ENCODE data around the gene RLF.

Gene RLF

GRCh38 chr1:40153073-40153770, 8.0 kb upstream of the RLF start:
- Histone ChIP-seq H2AFZ (ENCODE audit: low read length) (peak overlapping the region; percentile 80; the same call in 1 of the 2 replicates), H3K9me3 (ENCODE audit: low read length) (no peaks in the 10 kb centered on the region), H3K4me3 (ENCODE audit: low read depth, low read length, poor library complexity, severe bottlenecking) (peak overlapping the region; percentile 34), H3K4me1 (ENCODE audit: insufficient read depth, low read length, severe bottlenecking) (peaks cover 49% of the 10 kb centered on the region), H4K20me1 (ENCODE audit: insufficient read depth, low read length) (no peaks in the 10 kb centered on the region), H3K79me2 (ENCODE audit: insufficient read depth, low read length) (no peaks in the 10 kb centered on the region), H3K9me2 (ENCODE audit: low read depth, low read length) (no peaks in the 10 kb centered on the region), H3K27ac (ENCODE audit: low read depth, low read length, poor library complexity, severe bottlenecking) (peak overlapping the region; percentile 88), H3K27me3 (ENCODE audit: insufficient read depth, low read length) (no peaks in the 10 kb centered on the region), H3K4me2 (ENCODE audit: low read length) (peak overlapping the region; percentile 72), H3K36me3 (ENCODE audit: insufficient read depth, low read length) (no peaks in the 10 kb centered on the region), H3F3A (ENCODE audit: insufficient read depth, low read length) (no peaks in the 10 kb centered on the region), H3K9ac (ENCODE audit: low read length) (peak overlapping the region; percentile 50; the same call in 1 of the 2 replicates)
- TF ChIP-seq EZH2 (IDR thresholded peaks at IDR 0.05; ENCODE audit: borderline replicate concordance, low read length): no peak
- TF ChIP-seq, protein P1, sequence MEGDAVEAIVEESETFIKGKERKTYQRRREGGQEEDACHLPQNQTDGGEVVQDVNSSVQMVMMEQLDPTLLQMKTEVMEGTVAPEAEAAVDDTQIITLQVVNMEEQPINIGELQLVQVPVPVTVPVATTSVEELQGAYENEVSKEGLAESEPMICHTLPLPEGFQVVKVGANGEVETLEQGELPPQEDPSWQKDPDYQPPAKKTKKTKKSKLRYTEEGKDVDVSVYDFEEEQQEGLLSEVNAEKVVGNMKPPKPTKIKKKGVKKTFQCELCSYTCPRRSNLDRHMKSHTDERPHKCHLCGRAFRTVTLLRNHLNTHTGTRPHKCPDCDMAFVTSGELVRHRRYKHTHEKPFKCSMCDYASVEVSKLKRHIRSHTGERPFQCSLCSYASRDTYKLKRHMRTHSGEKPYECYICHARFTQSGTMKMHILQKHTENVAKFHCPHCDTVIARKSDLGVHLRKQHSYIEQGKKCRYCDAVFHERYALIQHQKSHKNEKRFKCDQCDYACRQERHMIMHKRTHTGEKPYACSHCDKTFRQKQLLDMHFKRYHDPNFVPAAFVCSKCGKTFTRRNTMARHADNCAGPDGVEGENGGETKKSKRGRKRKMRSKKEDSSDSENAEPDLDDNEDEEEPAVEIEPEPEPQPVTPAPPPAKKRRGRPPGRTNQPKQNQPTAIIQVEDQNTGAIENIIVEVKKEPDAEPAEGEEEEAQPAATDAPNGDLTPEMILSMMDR (IDR thresholded peaks at IDR 0.05; ENCODE audit: low read length): peak; percentile 95

GRCh38 chr1:40155135-40155534, 6.1 kb upstream of the RLF start:
- no peak overlapping the region for H3K9ac ChIP-seq (ENCODE audit: low read length)
- H3K27me3 ChIP-seq (ENCODE audit: insufficient read depth, low read length): no peaks in the 10 kb centered on the region
- H3K4me1 ChIP-seq (ENCODE audit: insufficient read depth, low read length, severe bottlenecking): peaks cover 51% of the 10 kb centered on the region
- no peaks in the 10 kb centered on the region for H3F3A ChIP-seq (ENCODE audit: insufficient read depth, low read length)
- no peak overlapping the region for H3K4me3 ChIP-seq (ENCODE audit: low read depth, low read length, poor library complexity, severe bottlenecking)
- no peaks in the 10 kb centered on the region for H3K79me2 ChIP-seq (ENCODE audit: insufficient read depth, low read length)
- no peaks in the 10 kb centered on the region for H3K9me3 ChIP-seq (ENCODE audit: low read length)
- TF ChIP-seq EZH2 (IDR thresholded peaks at IDR 0.05; ENCODE audit: borderline replicate concordance, low read length): no peak
- TF ChIP-seq, protein P1 (IDR thresholded peaks at IDR 0.05; ENCODE audit: low read length): no peak
- no peak overlapping the region for H3K27ac ChIP-seq (ENCODE audit: low read depth, low read length, poor library complexity, severe bottlenecking)
- no peaks in the 10 kb centered on the region for H3K36me3 ChIP-seq (ENCODE audit: insufficient read depth, low read length)
- H4K20me1 ChIP-seq (ENCODE audit: insufficient read depth, low read length): no peaks in the 10 kb centered on the region
- H2AFZ ChIP-seq (ENCODE audit: low read length): no peak overlapping the region
- H3K4me2 ChIP-seq (ENCODE audit: low read length): no peak overlapping the region
- H3K9me2 ChIP-seq (ENCODE audit: low read depth, low read length): no peaks in the 10 kb centered on the region

- peak overlapping the region; percentile 50 for H3K27ac ChIP-seq (ENCODE audit: low read depth, low read length, poor library complexity, severe bottlenecking)
- H3K36me3 ChIP-seq (ENCODE audit: insufficient read depth, low read length): no peaks in the 10 kb centered on the region
- H3F3A ChIP-seq (ENCODE audit: insufficient read depth, low read length): no peaks in the 10 kb centered on the region
- no peak overlapping the region for H3K9ac ChIP-seq (ENCODE audit: low read length)
- H3K9me3 ChIP-seq (ENCODE audit: low read length): no peaks in the 10 kb centered on the region
- no peaks in the 10 kb centered on the region for H3K79me2 ChIP-seq (ENCODE audit: insufficient read depth, low read length)
- H3K4me1 ChIP-seq (ENCODE audit: insufficient read depth, low read length, severe bottlenecking): peaks cover 58% of the 10 kb centered on the region
- H3K4me2 ChIP-seq (ENCODE audit: low read length): no peak overlapping the region
- H4K20me1 ChIP-seq (ENCODE audit: insufficient read depth, low read length): no peaks in the 10 kb centered on the region
- H3K9me2 ChIP-seq (ENCODE audit: low read depth, low read length): no peaks in the 10 kb centered on the region
- H3K27me3 ChIP-seq (ENCODE audit: insufficient read depth, low read length): no peaks in the 10 kb centered on the region
- TF ChIP-seq, protein P1 (IDR thresholded peaks at IDR 0.05; ENCODE audit: low read length): no peak
- no peak for TF ChIP-seq EZH2 (IDR thresholded peaks at IDR 0.05; ENCODE audit: borderline replicate concordance, low read length)
- H2AFZ ChIP-seq (ENCODE audit: low read length): 0 out of 2 replicates have a peak overlapping the region, but pooled peaks have one; percentile 21
- H3K4me3 ChIP-seq (ENCODE audit: low read depth, low read length, poor library complexity, severe bottlenecking): no peak overlapping the region
These were observed 5.3 kb upstream of the RLF start for GRCh38 chr1:40155910-40156309.
